HepG2 (cell line): ENCODE measurements around the gene USP7. TPM values are rescaled to one million over a fixed set of nuclear protein-coding genes. Genes with fewer than 3 reads are reported as not detected.

Experiments used
- EED ChIP-seq: sonication (generic); formaldehyde crosslinking; IDR thresholded peaks from 2 replicates; pipeline ENCODE4 v1.5.0; 2020; ENCODE audit warnings: mild to moderate bottlenecking, missing genetic modification reagents
- KLF12 ChIP-seq: sonication (generic); formaldehyde crosslinking; IDR thresholded peaks from 2 replicates; pipeline ENCODE4 v1.4.0; 2020; ENCODE audit warnings: missing genetic modification reagents, borderline replicate concordance
- MAF1 ChIP-seq: sonication (generic); formaldehyde crosslinking; IDR thresholded peaks from 2 replicates; pipeline ENCODE4 v1.5.0; 2020; ENCODE audit warnings: missing genetic modification reagents, borderline replicate concordance
- MNT ChIP-seq: fragments of 450-650 bp; IDR thresholded peaks from 2 replicates; pipeline ENCODE4 v1.6.1; 2016
- NR1H2 ChIP-seq: sonication (generic); formaldehyde crosslinking; IDR thresholded peaks from 2 replicates; pipeline ENCODE4 v1.8.1; 2022; ENCODE audit warnings: low read depth, missing genetic modification reagents, borderline replicate concordance
- PCBP1 ChIP-seq: fragments of 200-400 bp; formaldehyde crosslinking; IDR thresholded peaks from 2 replicates; pipeline ENCODE4 v1.6.1; 2017; ENCODE audit warnings: mild to moderate bottlenecking, low read depth, low read length, borderline replicate concordance
- SAP130 ChIP-seq: IDR thresholded peaks from 2 replicates; pipeline ENCODE4 v1.6.1; 2016; ENCODE audit warnings: low read depth
- ZNF598 ChIP-seq: sonication (generic); formaldehyde crosslinking; IDR thresholded peaks from 2 replicates; pipeline ENCODE4 v1.5.1; 2020; ENCODE audit warnings: mild to moderate bottlenecking, missing genetic modification reagents, borderline replicate concordance
- ZNF614 ChIP-seq: IDR thresholded peaks from 2 replicates; pipeline ENCODE4 v1.6.1; 2018; ENCODE audit warnings: missing biosample characterization, missing genetic modification reagents, inconsistent platforms, borderline replicate concordance
- ZNF646 ChIP-seq: sonication (generic); formaldehyde crosslinking; IDR thresholded peaks from 2 replicates; pipeline ENCODE4 v1.9.0; 2021; ENCODE audit warnings: mild to moderate bottlenecking, missing genetic modification reagents
- ZNF816 ChIP-seq: sonication (generic); formaldehyde crosslinking; IDR thresholded peaks from 2 replicates; pipeline ENCODE4 v1.8.0; 2022; ENCODE audit warnings: missing genetic modification reagents, mild to moderate bottlenecking, borderline replicate concordance
- ZSCAN31 ChIP-seq: sonication (generic); formaldehyde crosslinking; IDR thresholded peaks from 2 replicates; pipeline ENCODE4 v1.5.0; 2020; ENCODE audit warnings: low read depth, mild to moderate bottlenecking, missing genetic modification reagents
- polyA plus RNA-seq, 8 experiments: library from polyadenylated mRNA; depleted of rRNA in 3 of 8; stranded (reverse) in 7 of 8; unstranded in 1 of 8; fragments of >200 nt; fragmentation: Illumina TruSeq in 4 of 8; extraction: Trizol in 4 of 8; gene quantifications; 2 replicates each; pipeline versions ENCODE4 v1.2.1 to v1.2.3, GENCODE V29; 2011 to 2016; ENCODE audit warnings: low read depth in 4 of 8, missing spikeins in 1 of 8, mixed read lengths in 1 of 8; ENCODE audit not compliant: insufficient read depth in 1 of 8
- total RNA-seq, 5 experiments: library from RNA; depleted of rRNA; stranded (reverse); fragments of >200 nt; fragmentation: Illumina TruSeq; extraction: Trizol; gene quantifications; 2 replicates each; pipeline ENCODE4 v1.2.3, GENCODE V29; 2016; ENCODE audit warnings: low read depth in 1 of 5
- TF ChIP-seq, protein P1 (sequence below): sonication (generic); formaldehyde crosslinking; IDR thresholded peaks from 2 replicates; pipeline ENCODE4 v1.4.0; 2020; ENCODE audit warnings: missing genetic modification reagents, mild to moderate bottlenecking, borderline replicate concordance
- TF ChIP-seq, protein P2 (sequence below), 2 experiments: fragments of 450-650 bp in 1 of 2; sonication (generic) in 1 of 2; formaldehyde crosslinking; IDR thresholded peaks; 2 replicates each; pipeline versions ENCODE4 v1.5.0 to v1.8.0; 2020 to 2022; ENCODE audit warnings: mild to moderate bottlenecking in 1 of 2, missing genetic modification reagents in 1 of 2

Gene USP7
- total and polyA plus RNA-seq, 2 of the 13 experiments (the other 11 are each of a cell fraction or from before 2014, with no cell fraction given), result 52.5 to 173 TPM

DNA sequence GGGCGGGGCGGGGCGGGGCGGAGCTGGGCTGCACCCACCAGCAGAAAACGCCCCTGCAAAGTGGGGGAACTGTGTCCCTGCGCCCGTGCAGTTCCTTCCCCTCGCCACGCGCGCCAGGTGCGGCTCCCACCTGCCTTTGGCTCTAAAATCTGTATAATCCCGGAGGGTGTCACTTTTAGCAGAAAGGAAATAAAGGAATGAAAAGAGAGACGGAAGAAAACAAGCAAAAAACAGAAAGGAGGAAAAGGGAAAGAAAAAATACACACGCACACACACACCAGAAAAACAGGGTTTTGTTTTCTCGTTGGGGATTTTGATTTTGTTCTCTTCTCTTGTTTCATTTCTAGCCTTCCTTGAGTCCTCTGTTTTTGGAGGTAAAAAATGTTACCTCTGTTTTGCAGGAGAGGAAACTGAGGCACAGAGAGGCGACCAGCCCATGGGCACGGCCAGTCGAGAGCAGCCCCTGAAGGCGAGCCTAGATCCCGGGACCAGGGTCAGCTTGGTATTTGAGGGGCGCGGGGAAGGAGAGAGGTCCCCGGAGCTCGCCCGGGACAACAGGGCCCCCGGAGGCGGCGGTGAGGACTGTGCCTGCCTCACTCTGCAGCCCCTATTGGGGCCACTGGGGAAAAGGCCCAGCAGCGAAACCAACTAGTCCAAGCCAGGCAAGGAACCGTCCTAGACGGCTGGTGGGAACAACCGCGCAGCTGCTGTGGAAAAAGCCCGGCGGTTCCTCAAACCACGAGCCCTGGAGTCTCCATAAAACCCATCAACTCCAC, 94.3 kb downstream of the USP7 start (continued):
- TF ChIP-seq, protein P1, sequence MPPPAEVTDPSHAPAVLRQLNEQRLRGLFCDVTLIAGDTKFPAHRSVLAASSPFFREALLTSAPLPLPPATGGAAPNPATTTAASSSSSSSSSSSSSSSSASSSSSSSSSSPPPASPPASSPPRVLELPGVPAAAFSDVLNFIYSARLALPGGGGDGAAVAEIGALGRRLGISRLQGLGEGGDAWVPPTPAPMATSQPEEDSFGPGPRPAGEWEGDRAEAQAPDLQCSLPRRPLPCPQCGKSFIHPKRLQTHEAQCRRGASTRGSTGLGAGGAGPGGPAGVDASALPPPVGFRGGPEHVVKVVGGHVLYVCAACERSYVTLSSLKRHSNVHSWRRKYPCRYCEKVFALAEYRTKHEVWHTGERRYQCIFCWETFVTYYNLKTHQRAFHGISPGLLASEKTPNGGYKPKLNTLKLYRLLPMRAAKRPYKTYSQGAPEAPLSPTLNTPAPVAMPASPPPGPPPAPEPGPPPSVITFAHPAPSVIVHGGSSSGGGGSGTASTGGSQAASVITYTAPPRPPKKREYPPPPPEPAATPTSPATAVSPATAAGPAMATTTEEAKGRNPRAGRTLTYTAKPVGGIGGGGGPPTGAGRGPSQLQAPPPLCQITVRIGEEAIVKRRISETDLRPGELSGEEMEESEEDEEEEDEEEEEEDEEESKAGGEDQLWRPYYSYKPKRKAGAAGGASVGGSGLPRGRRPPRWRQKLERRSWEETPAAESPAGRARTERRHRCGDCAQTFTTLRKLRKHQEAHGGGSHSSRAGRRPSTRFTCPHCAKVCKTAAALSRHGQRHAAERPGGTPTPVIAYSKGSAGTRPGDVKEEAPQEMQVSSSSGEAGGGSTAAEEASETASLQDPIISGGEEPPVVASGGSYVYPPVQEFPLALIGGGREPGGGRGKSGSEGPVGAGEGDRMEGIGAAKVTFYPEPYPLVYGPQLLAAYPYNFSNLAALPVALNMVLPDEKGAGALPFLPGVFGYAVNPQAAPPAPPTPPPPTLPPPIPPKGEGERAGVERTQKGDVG (CRISPR knock-in tag), result 0 out of 2 replicates have a peak, but pooled peaks have one; percentile 40
- TF ChIP-seq MNT, result no peak
- TF ChIP-seq, protein P2, sequence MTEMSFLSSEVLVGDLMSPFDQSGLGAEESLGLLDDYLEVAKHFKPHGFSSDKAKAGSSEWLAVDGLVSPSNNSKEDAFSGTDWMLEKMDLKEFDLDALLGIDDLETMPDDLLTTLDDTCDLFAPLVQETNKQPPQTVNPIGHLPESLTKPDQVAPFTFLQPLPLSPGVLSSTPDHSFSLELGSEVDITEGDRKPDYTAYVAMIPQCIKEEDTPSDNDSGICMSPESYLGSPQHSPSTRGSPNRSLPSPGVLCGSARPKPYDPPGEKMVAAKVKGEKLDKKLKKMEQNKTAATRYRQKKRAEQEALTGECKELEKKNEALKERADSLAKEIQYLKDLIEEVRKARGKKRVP (CRISPR knock-in tag; IDR thresholded peaks at IDR 0.05), result peak in 1 of 2 experiments; percentile 57; a peak in 1 of 4 replicates
- no peak; the same call in 1 of the 2 replicates for TF ChIP-seq NR1H2 (CRISPR knock-in tag)
- TF ChIP-seq SAP130 (CRISPR knock-in tag), result peak; percentile 81
- no peak for TF ChIP-seq EED (CRISPR knock-in tag)
- 0 out of 2 replicates have a peak, but pooled peaks have one; percentile 25 for TF ChIP-seq MAF1 (CRISPR knock-in tag)
- TF ChIP-seq ZNF598 (CRISPR knock-in tag), result peak; percentile 78; the same call in 1 of the 2 replicates
- TF ChIP-seq ZSCAN31 (CRISPR knock-in tag), result peak; percentile 43
- TF ChIP-seq ZNF646 (CRISPR knock-in tag), result no peak
- TF ChIP-seq ZNF614 (CRISPR knock-in tag), result peak; percentile 51; the same call in 1 of the 2 replicates
- TF ChIP-seq KLF12 (CRISPR knock-in tag), result peak; percentile 66
- TF ChIP-seq ZNF816, result peak; percentile 70
- no peak for TF ChIP-seq PCBP1
